GM12874 (cell line): ENCODE data around the gene TRAPPC10.

Experiments
- TF ChIP-seq, protein P1 (sequence below): IDR thresholded peaks from 2 replicates; pipeline ENCODE4 v1.5.1; 2011; ENCODE audit warnings: low read depth, mild to moderate bottlenecking, control low read depth, low read length, moderate library complexity; ENCODE audit not compliant: insufficient read depth

TRAPPC10 gene

GRCh38 chr21:43984905-43985689, 27.0 kb upstream of the TRAPPC10 start:
- TF ChIP-seq, protein P1, sequence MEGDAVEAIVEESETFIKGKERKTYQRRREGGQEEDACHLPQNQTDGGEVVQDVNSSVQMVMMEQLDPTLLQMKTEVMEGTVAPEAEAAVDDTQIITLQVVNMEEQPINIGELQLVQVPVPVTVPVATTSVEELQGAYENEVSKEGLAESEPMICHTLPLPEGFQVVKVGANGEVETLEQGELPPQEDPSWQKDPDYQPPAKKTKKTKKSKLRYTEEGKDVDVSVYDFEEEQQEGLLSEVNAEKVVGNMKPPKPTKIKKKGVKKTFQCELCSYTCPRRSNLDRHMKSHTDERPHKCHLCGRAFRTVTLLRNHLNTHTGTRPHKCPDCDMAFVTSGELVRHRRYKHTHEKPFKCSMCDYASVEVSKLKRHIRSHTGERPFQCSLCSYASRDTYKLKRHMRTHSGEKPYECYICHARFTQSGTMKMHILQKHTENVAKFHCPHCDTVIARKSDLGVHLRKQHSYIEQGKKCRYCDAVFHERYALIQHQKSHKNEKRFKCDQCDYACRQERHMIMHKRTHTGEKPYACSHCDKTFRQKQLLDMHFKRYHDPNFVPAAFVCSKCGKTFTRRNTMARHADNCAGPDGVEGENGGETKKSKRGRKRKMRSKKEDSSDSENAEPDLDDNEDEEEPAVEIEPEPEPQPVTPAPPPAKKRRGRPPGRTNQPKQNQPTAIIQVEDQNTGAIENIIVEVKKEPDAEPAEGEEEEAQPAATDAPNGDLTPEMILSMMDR, result no peak

GRCh38 chr21:43985690-43986251, 26.3 kb upstream of the TRAPPC10 start:
- TF ChIP-seq, protein P1, result no peak

DNA sequence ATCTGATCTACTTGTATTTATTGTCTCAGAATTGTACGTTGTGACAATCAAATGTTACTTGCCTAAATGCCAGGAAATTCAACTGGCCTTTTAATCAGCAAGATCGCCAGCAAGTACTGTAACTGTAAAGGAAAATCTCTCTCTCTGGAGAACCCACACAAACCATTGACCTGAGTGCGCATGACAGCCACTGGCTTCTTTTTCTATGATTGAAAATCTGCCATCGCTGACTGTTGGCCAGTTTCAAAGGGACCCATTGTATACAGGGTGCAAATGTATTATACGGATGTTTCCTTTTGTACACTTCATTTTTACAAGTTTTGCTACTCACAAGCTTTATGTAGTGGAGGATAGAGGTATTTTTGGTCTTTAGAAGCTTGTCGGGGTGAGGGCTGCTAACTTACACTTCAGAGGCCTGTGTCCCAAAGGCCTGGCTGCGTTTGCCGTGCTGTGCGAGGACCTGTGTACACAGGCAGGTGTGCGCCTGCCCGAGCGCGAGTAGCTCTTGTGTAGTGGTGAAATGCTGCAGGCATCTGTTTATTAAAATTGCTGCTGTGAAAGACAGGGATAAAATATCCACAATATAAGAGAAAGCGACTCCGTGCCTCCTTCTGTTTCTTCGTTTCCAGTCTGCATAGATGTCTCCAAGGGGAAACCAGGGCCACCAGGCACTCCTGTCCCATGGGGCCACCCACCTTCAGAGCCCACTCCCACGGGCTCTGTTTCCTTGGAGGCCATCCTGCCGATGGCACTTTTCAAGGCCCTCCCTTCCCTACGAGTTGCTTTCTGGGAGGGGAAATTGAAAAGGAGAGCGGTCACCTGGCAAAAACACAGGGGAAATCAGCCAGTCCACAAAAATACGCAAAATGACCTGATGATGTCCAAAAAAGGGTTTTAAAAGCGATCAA, 25.3 kb upstream of the TRAPPC10 start:
- TF ChIP-seq, protein P1, result no peak

- TF ChIP-seq, protein P1, result no peak
Measured at GRCh38 chr21:43987509-43987908, 24.6 kb upstream of the TRAPPC10 start.

GRCh38 chr21:43988016-43988415, 24.1 kb upstream of the TRAPPC10 start:
- TF ChIP-seq, protein P1, result no peak

- TF ChIP-seq, protein P1, result no peak
Measured at GRCh38 chr21:43988506-43989230, 23.4 kb upstream of the TRAPPC10 start.
